Measurements from ENCODE around the gene ZMAT5. TPM values are rescaled to one million over a fixed set of nuclear protein-coding genes. Genes with fewer than 3 reads are reported as not detected.

ZMAT5 gene
- total RNA-seq, 2 donors from 2014 or later: 11.9 to 14.3 TPM

DNA sequence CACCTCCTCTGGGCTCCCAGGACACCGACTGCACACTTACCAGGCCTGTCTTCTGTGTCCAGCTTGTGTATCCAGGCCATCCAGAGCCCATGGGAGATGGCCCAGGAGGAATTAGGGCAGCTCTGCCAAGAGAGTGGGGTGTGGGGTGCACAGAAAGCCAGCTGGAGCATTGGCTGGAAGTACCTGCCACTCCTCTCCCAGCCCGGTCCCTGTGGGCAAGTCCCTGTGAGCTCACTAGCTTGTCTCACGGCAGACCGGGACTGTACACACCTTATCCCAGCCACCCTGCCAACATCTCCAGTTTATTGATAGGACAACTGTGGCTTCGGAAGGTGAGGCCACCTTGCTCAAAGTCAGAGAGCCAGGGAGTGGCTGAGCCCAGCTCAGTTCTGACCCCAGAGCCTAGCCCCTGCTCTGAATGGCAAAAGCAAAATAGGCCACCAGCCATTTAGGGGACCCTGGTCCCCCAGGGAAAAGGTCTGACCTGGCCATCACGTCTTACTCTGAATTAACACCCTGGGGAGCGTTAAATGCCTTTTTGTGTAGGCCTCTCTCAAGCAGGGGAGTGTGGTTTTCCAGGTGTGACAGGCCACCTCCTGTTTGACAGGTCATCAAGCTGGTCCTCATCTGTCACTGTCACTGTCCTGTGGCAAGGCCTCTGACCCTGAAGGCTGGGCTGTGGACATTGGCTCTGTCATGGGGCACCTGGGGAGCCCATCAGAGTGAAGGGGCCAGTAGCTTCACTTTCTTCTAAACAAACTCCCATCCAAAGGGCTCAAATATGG, 15.4 kb upstream of the ZMAT5 start:
- peak; percentile 65 for DNase-seq
- TF ChIP-seq, protein P1, sequence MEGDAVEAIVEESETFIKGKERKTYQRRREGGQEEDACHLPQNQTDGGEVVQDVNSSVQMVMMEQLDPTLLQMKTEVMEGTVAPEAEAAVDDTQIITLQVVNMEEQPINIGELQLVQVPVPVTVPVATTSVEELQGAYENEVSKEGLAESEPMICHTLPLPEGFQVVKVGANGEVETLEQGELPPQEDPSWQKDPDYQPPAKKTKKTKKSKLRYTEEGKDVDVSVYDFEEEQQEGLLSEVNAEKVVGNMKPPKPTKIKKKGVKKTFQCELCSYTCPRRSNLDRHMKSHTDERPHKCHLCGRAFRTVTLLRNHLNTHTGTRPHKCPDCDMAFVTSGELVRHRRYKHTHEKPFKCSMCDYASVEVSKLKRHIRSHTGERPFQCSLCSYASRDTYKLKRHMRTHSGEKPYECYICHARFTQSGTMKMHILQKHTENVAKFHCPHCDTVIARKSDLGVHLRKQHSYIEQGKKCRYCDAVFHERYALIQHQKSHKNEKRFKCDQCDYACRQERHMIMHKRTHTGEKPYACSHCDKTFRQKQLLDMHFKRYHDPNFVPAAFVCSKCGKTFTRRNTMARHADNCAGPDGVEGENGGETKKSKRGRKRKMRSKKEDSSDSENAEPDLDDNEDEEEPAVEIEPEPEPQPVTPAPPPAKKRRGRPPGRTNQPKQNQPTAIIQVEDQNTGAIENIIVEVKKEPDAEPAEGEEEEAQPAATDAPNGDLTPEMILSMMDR (IDR thresholded peaks at IDR 0.05): no peak
- peak overlapping the region in 1 of 2 donors; percentile 56 for H3K9ac ChIP-seq (ENCODE audit: low read depth in 2 of 2, low read length in 2 of 2)
- no peaks in the 10 kb centered on the region for H3K9me3 ChIP-seq
- no peaks in the 10 kb centered on the region for H3K4me1 ChIP-seq
- no peaks in the 10 kb centered on the region for H3K36me3 ChIP-seq
- H3K27ac ChIP-seq: no peak overlapping the region
- H3K4me3 ChIP-seq: no peak overlapping the region
- H3K27me3 ChIP-seq: no peaks in the 10 kb centered on the region
- intact Hi-C loops (cut with DNase I): no loop called here

DNA sequence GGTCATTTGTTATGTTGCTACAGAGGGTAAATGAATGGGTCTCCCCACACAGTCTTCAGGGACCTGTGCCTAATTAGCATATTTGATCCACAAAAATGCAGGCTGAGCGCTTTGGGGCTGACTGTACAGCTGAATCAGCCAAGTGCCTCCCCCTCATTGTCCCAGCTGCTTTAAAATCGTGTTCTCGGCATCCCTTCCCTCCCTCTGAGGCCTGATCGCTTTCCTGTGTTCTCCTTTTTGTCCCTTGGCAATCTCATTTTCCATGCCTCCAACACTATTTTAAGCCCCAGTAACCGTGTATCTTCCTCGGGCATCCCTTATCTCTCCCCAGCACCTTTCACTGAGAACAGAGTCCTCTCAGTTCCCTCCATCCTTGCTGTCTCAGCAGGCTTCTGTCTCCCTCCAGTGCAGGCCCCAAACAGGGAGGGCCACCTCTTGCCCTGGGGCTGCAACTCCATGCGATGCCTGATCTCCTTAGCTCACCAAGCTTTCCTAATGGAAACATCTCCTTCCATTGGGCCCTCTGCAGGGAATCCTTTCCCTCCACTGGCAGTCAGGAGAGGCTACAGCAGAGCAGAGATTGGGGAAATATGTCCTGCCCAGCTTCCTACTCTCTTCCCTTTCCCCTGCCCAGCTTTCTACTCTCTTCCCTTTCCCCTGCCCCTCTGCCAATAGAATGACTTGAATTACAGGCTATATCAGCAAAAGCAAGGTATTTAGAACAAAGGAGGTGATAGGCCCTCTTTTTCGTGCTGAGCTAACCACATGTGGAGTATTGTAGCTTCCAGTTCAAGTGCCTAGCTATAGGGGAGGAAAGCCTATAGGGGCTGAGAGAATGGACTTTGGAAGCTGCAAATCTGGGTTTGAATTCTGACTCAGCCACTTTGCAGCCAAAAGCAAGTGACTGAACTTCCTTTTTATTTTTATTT, 14.2 kb upstream of the ZMAT5 start:
- Histone ChIP-seq H3K27me3 (no peaks in the 10 kb centered on the region), H3K9ac (ENCODE audit: low read depth in 2 of 2, low read length in 2 of 2) (peak overlapping the region in 1 of 2 donors; percentile 32), H3K27ac (no peak overlapping the region), H3K4me1 (no peaks in the 10 kb centered on the region), H3K9me3 (no peaks in the 10 kb centered on the region), H3K36me3 (no peaks in the 10 kb centered on the region), H3K4me3 (no peak overlapping the region)
- intact Hi-C loops (cut with DNase I): no loop called here
- DNase-seq: no peak
- TF ChIP-seq, protein P1 (IDR thresholded peaks at IDR 0.05): no peak

DNA sequence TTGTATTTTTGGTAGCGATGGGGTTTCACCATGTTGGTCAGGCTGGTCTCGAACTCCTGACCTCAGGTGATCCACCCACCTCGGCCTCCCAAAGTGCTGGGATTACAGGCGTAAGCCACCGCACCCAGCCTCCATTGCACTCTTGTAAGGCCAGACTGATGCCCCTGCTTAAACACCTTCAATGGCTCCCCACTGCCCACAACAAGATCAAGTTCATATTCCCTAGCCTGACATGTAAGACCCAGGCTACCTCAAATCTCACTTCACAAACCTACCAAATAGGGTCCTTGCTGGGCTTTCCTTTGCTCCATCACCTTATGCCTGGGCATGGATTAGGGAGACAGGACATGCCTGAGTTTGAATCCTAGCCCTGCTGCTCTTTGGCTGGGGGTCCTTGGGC, 13.4 kb upstream of the ZMAT5 start:
- no peaks in the 10 kb centered on the region for H3K9me3 ChIP-seq
- no peaks in the 10 kb centered on the region for H3K36me3 ChIP-seq
- no peak overlapping the region for H3K4me3 ChIP-seq
- no peaks in the 10 kb centered on the region for H3K4me1 ChIP-seq
- no peak overlapping the region for H3K9ac ChIP-seq (ENCODE audit: low read depth in 2 of 2, low read length in 2 of 2)
- no peak overlapping the region for H3K27ac ChIP-seq
- no peaks in the 10 kb centered on the region for H3K27me3 ChIP-seq
- TF ChIP-seq, protein P1 (IDR thresholded peaks at IDR 0.05): no peak
- DNase-seq: no peak
- intact Hi-C loops (cut with DNase I): no loop called here

DNA sequence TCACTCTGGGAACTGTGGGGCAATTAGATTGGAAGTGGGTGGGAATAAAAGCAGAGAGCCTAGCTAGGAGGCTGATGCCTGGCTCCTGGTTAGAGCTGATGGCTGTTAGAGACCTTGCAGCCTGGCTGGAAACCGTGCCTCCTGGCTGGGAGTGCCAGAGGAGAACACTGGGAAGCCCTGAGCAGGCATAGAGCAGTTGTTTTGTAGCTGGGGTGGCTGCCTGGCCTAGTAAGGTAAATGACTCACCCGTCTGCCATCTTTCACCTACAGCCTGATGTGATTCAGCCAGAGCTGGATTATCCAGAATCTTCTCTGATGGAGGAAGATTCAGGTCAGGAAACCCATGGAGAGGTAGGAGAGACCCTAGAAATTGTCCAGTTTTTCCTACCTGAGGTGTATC, 6.4 kb upstream of the ZMAT5 start:
- Histone ChIP-seq H3K27me3 (no peaks in the 10 kb centered on the region), H3K9ac (ENCODE audit: low read depth in 2 of 2, low read length in 2 of 2) (no peak overlapping the region), H3K27ac (no peak overlapping the region), H3K4me3 (no peak overlapping the region), H3K9me3 (no peaks in the 10 kb centered on the region), H3K36me3 (peaks cover 7% of the 10 kb centered on the region), H3K4me1 (peaks cover 6% of the 10 kb centered on the region)
- TF ChIP-seq, protein P1 (IDR thresholded peaks at IDR 0.05): no peak
- intact Hi-C loops (cut with DNase I): no loop called here
- no peak for DNase-seq

DNA sequence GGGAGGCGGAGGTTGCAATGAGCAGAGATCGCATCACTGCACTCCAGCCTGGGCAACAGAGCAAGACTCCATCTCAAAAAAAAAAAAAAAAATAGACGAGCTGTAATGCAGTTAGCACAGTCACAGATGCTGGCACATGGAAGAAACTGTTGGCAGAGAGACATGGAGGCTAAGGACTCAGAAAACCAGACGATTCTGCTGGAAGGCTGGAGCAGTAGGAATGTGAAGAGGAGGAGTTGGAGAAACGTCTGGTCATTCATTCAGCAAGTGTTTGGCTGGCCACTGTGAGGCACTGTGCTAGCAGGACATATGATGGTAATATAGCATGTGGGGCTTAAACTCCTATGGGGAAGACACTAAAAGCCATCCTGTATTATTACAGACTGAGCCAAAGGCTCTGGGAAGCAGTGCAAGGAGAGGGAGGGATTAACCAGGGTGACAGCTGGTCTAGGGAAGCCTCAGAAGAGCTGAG, 5.4 kb upstream of the ZMAT5 start:
- Histone ChIP-seq H3K9me3 (no peaks in the 10 kb centered on the region), H3K9ac (ENCODE audit: low read depth in 2 of 2, low read length in 2 of 2) (no peak overlapping the region), H3K4me3 (no peak overlapping the region), H3K27me3 (no peaks in the 10 kb centered on the region), H3K27ac (no peak overlapping the region), H3K4me1 (peaks cover 8% of the 10 kb centered on the region), H3K36me3 (peaks cover 7% of the 10 kb centered on the region)
- TF ChIP-seq, protein P1 (IDR thresholded peaks at IDR 0.05): no peak
- intact Hi-C loops (cut with DNase I): no loop called here
- peak; percentile 30 for DNase-seq

Measured in colonic mucosa (tissue), 4 donors.